ENCODE data around the gene SUPV3L1.

- TF ChIP-seq CTCF (IDR thresholded peaks at IDR 0.05; ENCODE audit: low read depth, low read length, missing input control) (no peak), REST (IDR thresholded peaks at IDR 0.05) (no peak), SP1 (IDR thresholded peaks at IDR 0.05) (no peak), TAF1 (conservative IDR thresholded peaks at IDR 0.05) (no peak), RXRA (IDR thresholded peaks at IDR 0.05) (no peak), EGR1 (IDR thresholded peaks at IDR 0.05; ENCODE audit: low read depth in 2 of 2) (no peak), ZBTB33 (IDR thresholded peaks at IDR 0.05) (no peak), GABPA (IDR thresholded peaks at IDR 0.05 in 1 of 2, conservative IDR thresholded peaks at IDR 0.05 in 1 of 2) (no peak), YY1 (IDR thresholded peaks at IDR 0.05) (no peak), RAD21 (IDR thresholded peaks at IDR 0.05) (no peak), MAX (IDR thresholded peaks at IDR 0.05) (no peak), ATF3 (IDR thresholded peaks at IDR 0.05) (no peak)
Measured at GRCh38 chr10:69218831-69219230, 38.8 kb downstream of the SUPV3L1 start.
